DND-41 (cell line): ENCODE measurements around the gene GPR135.

Source experiments
- CTCF ChIP-seq: IDR thresholded peaks from 2 replicates; pipeline ENCODE4 v1.5.1; 2012; ENCODE audit warnings: borderline replicate concordance, low read length, moderate library complexity, mild to moderate bottlenecking; ENCODE audit not compliant: poor library complexity, severe bottlenecking; ENCODE audit errors: extremely low read depth
- EZH2 ChIP-seq: IDR thresholded peaks from 3 replicates; pipeline ENCODE4 v1.6.1; 2012; ENCODE audit warnings: borderline replicate concordance, low read depth, mild to moderate bottlenecking, moderate library complexity, low read length, inconsistent platforms; ENCODE audit not compliant: severe bottlenecking

- no peak for TF ChIP-seq CTCF
- TF ChIP-seq EZH2, result no peak
Observed at GRCh38 chr14:59480166-59480565, 15.0 kb upstream of the GPR135 start.
